GM15510 (cell line): ENCODE measurements around the gene GRAP2.

Source experiments
- POLR2A ChIP-seq: IDR thresholded peaks from 3 replicates; pipeline ENCODE4 v1.6.1; 2011; ENCODE audit warnings: borderline replicate concordance; ENCODE audit not compliant: insufficient read length; ENCODE audit errors: extremely low read depth

The GRAP2 gene

DNA sequence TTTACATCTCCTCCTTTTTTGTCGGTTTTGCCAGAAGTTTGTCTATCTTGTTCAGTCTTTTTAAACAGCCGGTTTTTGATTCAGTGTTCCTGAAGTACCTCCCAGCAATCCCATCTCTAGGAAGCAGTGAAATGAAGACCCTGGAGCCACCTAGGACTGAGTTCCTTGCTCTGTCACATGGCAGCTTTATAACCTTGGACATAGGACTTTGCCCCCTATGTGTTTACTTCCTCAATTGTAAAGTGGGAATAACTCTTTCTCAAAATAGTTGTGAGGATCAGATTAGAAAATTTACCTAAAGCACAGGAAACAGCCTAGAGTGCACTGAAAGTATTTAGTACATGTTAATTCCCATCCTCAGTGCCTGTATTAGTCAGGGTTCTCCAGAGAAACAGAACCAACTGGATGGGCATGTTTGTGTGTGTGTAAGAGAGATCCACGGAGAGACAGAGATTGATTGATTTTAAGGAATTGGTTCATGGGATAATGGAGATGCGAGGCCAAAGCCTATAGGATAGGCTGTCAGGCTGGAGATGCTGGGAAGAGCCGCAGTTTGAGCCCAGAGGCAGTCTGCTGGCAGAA lies 113.9 kb downstream of the GRAP2 start:
- TF ChIP-seq POLR2A, result no peak

DNA sequence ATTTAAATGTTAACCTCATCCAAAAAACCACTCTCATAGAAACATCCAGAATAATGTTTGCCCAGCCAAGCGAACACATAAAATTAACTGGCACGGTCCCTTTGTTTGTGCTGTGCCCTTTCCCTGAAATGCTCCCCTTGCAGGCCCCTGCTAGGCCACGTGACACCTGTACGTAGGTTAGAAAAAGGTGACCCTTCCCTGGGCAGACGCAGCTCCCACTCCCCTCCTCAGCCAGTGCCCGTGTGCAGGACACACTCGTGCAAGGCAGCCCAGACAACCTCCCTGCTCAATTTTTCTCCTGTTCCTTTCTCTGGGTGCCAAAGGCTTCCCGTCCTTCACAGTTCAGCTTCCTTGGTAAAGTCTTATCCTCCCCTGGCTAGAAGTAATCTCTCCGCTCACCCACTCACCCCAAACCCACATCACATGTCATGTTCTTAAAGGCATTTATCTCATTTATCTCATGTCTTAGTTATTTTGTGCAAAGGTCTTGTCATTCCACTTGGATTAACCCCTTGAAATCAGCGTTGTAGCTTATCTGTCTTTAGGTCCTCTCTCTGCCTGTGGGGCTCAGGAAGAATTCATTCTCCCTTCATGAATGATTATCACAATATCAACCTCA lies 114.6 kb downstream of the GRAP2 start:
- TF ChIP-seq POLR2A, result no peak

DNA sequence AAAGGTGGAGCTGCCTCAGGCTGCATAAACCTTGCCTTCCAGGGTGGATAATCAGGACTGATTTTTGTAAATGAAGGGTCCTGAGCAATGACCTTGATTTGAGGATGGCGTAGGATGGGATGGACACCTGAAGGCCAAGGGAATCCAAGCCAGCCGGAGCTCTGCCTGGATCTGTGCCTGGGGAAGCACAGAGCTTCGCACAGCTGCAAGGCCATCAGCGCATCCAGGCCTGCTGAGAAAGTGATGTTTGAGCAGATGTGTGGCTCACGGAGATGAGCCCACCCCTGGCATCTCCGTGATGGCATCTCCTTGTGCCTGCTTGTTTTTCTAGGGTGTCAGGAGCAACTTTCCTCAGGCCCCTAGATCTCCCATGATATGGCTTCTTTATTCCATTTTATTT lies 117.2 kb downstream of the GRAP2 start:
- no peak for TF ChIP-seq POLR2A

DNA sequence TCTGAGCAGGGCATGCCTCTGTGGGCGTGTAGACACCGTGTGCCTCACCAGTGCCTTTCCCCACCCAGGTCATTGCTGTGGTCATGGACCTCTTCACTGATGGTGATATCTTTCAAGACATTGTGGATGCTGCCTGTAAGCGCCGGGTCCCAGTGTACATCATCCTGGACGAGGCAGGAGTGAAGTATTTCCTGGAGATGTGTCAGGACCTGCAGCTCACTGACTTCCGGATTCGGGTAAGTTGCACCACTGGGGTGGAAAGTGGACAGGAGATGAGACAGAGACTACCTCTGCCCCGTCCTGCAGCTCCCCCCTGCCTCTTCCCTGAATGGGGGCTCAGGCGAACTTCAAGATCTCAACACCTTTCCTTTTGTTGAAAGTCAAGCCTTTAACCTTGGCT lies 118.2 kb downstream of the GRAP2 start:
- no peak for TF ChIP-seq POLR2A

DNA sequence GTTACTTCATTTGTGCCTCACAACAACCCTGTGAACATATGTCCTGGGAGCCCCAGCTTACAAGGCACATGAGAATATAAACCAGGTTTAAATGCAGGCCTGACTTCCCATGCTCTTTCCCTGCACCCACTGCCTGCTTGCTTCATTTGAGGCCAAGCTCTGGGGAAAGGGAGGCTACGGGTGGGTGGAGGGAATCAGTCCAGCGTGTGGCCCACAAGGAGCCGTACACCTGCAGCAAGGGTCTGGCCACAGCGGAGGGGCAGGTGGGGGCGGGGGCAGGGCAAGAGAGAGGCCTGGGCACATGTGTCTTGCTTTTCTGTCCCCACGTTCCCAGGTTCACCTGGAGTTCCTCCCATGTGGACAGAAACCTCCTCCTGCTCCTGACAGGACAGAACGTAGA lies 120.1 kb downstream of the GRAP2 start:
- TF ChIP-seq POLR2A, result no peak

DNA sequence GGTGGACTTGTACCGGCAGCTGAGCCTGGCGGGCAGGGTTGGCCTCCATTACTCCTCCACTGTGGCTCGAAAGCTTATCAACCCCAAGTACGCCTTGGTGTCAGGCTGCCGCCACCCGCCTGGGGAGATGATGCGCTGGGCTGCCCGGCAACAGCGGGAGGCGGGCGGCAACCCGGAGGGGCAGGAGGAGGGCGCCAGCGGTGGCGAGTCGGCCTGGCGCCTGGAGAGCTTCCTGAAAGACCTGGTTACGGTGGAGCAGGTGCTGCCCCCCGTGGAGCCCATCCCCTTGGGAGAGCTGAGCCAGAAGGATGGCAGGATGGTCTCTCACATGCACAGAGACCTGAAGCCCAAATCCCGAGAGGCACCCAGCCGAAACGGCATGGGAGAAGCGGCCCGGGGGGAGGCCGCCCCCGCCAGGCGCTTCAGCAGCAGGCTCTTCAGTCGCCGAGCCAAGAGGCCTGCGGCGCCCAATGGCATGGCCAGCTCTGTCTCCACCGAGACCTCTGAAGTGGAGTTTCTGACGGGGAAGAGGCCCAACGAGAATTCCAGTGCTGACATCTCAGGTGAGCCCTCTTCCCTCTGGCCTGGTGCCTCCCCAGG lies 120.6 kb downstream of the GRAP2 start:
- no peak for TF ChIP-seq POLR2A

DNA sequence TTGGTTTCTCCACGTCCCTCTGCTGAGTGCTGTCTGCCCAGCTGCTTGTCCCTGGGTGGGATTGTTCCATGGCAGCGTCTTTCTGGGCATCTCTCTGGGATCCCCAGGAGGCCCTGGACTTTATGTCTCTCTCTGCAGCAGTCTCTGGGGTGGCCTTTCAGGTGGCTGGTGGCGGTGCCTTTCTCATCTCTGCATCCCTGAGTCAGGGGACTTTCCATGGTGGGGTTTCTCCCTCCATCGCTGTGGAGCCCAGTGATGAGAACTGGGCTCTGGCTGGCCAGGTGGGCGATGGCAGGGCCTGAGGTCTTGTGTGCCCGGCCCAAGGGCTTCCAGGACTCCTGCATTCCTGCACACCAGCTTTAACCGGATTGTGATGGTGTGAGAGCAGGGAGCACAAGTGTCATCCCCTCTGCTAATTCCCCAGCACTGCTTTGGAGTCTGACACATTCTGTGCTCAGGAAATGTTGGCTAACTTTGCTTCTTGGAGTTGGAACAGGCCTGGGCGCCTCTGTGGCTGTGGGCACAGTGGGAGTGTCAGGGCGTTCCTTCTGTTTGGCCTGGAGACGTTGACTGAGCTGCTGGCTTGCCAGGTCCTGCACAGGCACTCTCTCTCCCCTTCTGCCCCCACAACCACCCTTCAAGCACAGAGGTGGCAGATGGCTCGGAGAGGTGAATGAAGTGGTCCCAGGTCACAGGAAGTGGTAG lies 121.8 kb downstream of the GRAP2 start:
- no peak for TF ChIP-seq POLR2A
